Mucosa of rectum (tissue), 2 donors: Measurements from ENCODE around the gene CALY.

Experiments used
- H3K27ac ChIP-seq, 2 donors: one replicate each; pipeline ENCODE4 v1.7.0; 2013; ENCODE audit warnings: inconsistent platforms in 2 of 2, low read depth in 2 of 2, low read length in 2 of 2
- H3K27me3 ChIP-seq, 2 donors: one replicate each; pipeline ENCODE4 v1.7.0; 2013; ENCODE audit warnings: low read length in 2 of 2; ENCODE audit not compliant: control insufficient read depth in 2 of 2, insufficient read depth in 2 of 2
- H3K36me3 ChIP-seq, 2 donors: one replicate each; pipeline ENCODE4 v1.7.0; 2013; ENCODE audit warnings: low read length in 2 of 2; ENCODE audit not compliant: control insufficient read depth in 2 of 2, insufficient read depth in 2 of 2
- H3K4me1 ChIP-seq, 2 donors: one replicate each; pipeline ENCODE4 v1.7.0; 2013; ENCODE audit warnings: low read length in 2 of 2, mild to moderate bottlenecking in 1 of 2; ENCODE audit not compliant: control insufficient read depth in 2 of 2, insufficient read depth in 2 of 2
- H3K4me3 ChIP-seq, 2 donors: one replicate each; pipeline ENCODE4 v1.7.0; 2013; ENCODE audit warnings: low read length in 2 of 2
- H3K9ac ChIP-seq, 2 donors: one replicate each; pipeline ENCODE4 v1.7.0; 2013; ENCODE audit warnings: low read length in 2 of 2, low read depth in 1 of 2, mild to moderate bottlenecking in 1 of 2
- H3K9me3 ChIP-seq, 2 donors: one replicate each; pipeline ENCODE4 v1.7.0; 2013; ENCODE audit warnings: low read length in 2 of 2; ENCODE audit not compliant: control insufficient read depth in 2 of 2
- donor health status: healthy.
- donor health status: Normal muscosa, but diverticular disease.

The CALY gene

GRCh38 chr10:133336577-133337369, at the start of gene CALY:
Gene CALY, minus strand, starts transcription at chr10:133336896. Its CDS starts 7,907 bp downstream, at chr10:133328989.
- H3K27me3 ChIP-seq, result peaks cover 30 to 55% of the 10 kb centered on the region in 2 donors
- H3K4me1 ChIP-seq, result peaks cover 0 to 7% of the 10 kb centered on the region in 2 donors
- H3K4me3 ChIP-seq, result peak within 1 kb of the TSS in 1 of 2 donors; percentile 30
- no peak within 1 kb of the TSS for H3K9ac ChIP-seq
- H3K9me3 ChIP-seq, result no peaks in the 10 kb centered on the region
- no peak within 1 kb of the TSS for H3K27ac ChIP-seq
- no peaks in the 10 kb centered on the region for H3K36me3 ChIP-seq

- Histone ChIP-seq H3K27me3 (no peaks in the 10 kb centered on the region), H3K4me1 (peaks cover 0 to 1% of the 10 kb centered on the region in 2 donors), H3K9ac (no peak overlapping the region), H3K9me3 (no peaks in the 10 kb centered on the region), H3K36me3 (peaks cover 3 to 9% of the 10 kb centered on the region in 2 donors), H3K27ac (no peak overlapping the region), H3K4me3 (no peak overlapping the region)
These were observed 48.5 kb upstream of the CALY start for GRCh38 chr10:133385214-133385613.

- peaks cover 3 to 8% of the 10 kb centered on the region in 2 donors for H3K36me3 ChIP-seq
- H3K9me3 ChIP-seq, result no peaks in the 10 kb centered on the region
- no peak overlapping the region for H3K4me3 ChIP-seq
- no peak overlapping the region for H3K27ac ChIP-seq
- no peak overlapping the region for H3K9ac ChIP-seq
- no peaks in the 10 kb centered on the region for H3K27me3 ChIP-seq
- peaks cover 5% of the 10 kb centered on the region in 2 donors for H3K4me1 ChIP-seq
These were observed 47.4 kb upstream of the CALY start for GRCh38 chr10:133384071-133384470.

- Histone ChIP-seq H3K4me1 (peaks cover 5% of the 10 kb centered on the region in 2 donors), H3K36me3 (peaks cover 3 to 6% of the 10 kb centered on the region in 2 donors), H3K27ac (no peak overlapping the region), H3K9me3 (no peaks in the 10 kb centered on the region), H3K9ac (no peak overlapping the region), H3K4me3 (no peak overlapping the region), H3K27me3 (no peaks in the 10 kb centered on the region)
These were observed 46.9 kb upstream of the CALY start for GRCh38 chr10:133383551-133383950.

- Histone ChIP-seq H3K9ac (no peak overlapping the region), H3K9me3 (no peaks in the 10 kb centered on the region), H3K4me3 (no peak overlapping the region), H3K4me1 (peaks cover 13 to 14% of the 10 kb centered on the region in 2 donors), H3K36me3 (peaks cover 3 to 6% of the 10 kb centered on the region in 2 donors), H3K27ac (no peak overlapping the region), H3K27me3 (no peaks in the 10 kb centered on the region)
These were observed 44.3 kb upstream of the CALY start for GRCh38 chr10:133381036-133381435.

GRCh38 chr10:133379801-133380666, 43.3 kb upstream of the CALY start:
- Histone ChIP-seq H3K4me1 (peaks cover 13 to 14% of the 10 kb centered on the region in 2 donors), H3K9me3 (no peaks in the 10 kb centered on the region), H3K36me3 (peaks cover 3 to 6% of the 10 kb centered on the region in 2 donors), H3K27me3 (no peaks in the 10 kb centered on the region), H3K9ac (peak overlapping the region in 1 of 2 donors; percentile 72), H3K4me3 (peak overlapping the region; percentile 65 to 74), H3K27ac (peak overlapping the region in 1 of 2 donors; percentile 52)

GRCh38 chr10:133379152-133379800, 42.6 kb upstream of the CALY start, which contains the start of gene PAOX:
Gene PAOX, plus strand, starts transcription at chr10:133379262. Its CDS starts 55 bp downstream, at chr10:133379317.
- Histone ChIP-seq H3K9ac (peak within 1 kb of the TSS; percentile 70 to 80), H3K4me1 (peaks cover 15 to 17% of the 10 kb centered on the region in 2 donors), H3K27me3 (no peaks in the 10 kb centered on the region), H3K27ac (peak within 1 kb of the TSS; percentile 76 to 86), H3K9me3 (no peaks in the 10 kb centered on the region), H3K4me3 (peak within 1 kb of the TSS; percentile 74 to 82), H3K36me3 (peaks cover 0 to 6% of the 10 kb centered on the region in 2 donors)

- Histone ChIP-seq H3K9me3 (no peaks in the 10 kb centered on the region), H3K4me3 (peak overlapping the region; percentile 74 to 82), H3K36me3 (peaks cover 0 to 2% of the 10 kb centered on the region in 2 donors), H3K9ac (peak overlapping the region; percentile 70 to 80), H3K4me1 (peaks cover 20 to 22% of the 10 kb centered on the region in 2 donors), H3K27ac (peak overlapping the region; percentile 76 to 86), H3K27me3 (no peaks in the 10 kb centered on the region)
These were observed 41.8 kb upstream of the CALY start for GRCh38 chr10:133378251-133379096.

- H3K9me3 ChIP-seq, result no peaks in the 10 kb centered on the region
- H3K4me1 ChIP-seq, result peaks cover 20 to 22% of the 10 kb centered on the region in 2 donors
- H3K9ac ChIP-seq, result peak overlapping the region; percentile 70 to 80
- peaks cover 0 to 2% of the 10 kb centered on the region in 2 donors for H3K36me3 ChIP-seq
- no peaks in the 10 kb centered on the region for H3K27me3 ChIP-seq
- peak overlapping the region; percentile 76 to 86 for H3K27ac ChIP-seq
- peak overlapping the region; percentile 74 to 82 for H3K4me3 ChIP-seq
These were observed 41.1 kb upstream of the CALY start for GRCh38 chr10:133377818-133378250.
